NCI-H128 (cell line): ENCODE data around the gene MEGF6.

Experiments
- DNase-seq: peaks from one replicate; lab custom pipeline; 2025; ENCODE audit not compliant: unreplicated experiment; lab: John Stamatoyannopoulos, UW

Gene MEGF6

GRCh38 chr1:3506943-3507342, 104.4 kb downstream of the MEGF6 start:
- DNase-seq: no peak

GRCh38 chr1:3506041-3506440, 105.3 kb downstream of the MEGF6 start:
- no peak for DNase-seq

GRCh38 chr1:3505161-3505560, 106.1 kb downstream of the MEGF6 start:
- no peak for DNase-seq

GRCh38 chr1:3504822-3505153, 106.5 kb downstream of the MEGF6 start:
- DNase-seq: no peak

- no peak for DNase-seq
Measured at GRCh38 chr1:3504151-3504821, 107.0 kb downstream of the MEGF6 start.

- no peak for DNase-seq
Measured at GRCh38 chr1:3503525-3503886, 107.8 kb downstream of the MEGF6 start.

GRCh38 chr1:3502641-3503524, 108.4 kb downstream of the MEGF6 start:
- no peak for DNase-seq

GRCh38 chr1:3501856-3502640, 109.3 kb downstream of the MEGF6 start:
- DNase-seq: no peak

GRCh38 chr1:3501437-3501836, 109.9 kb downstream of the MEGF6 start:
- DNase-seq: no peak

- no peak for DNase-seq
Measured at GRCh38 chr1:3500265-3500835, 111.0 kb downstream of the MEGF6 start.

GRCh38 chr1:3499611-3500010, 111.7 kb downstream of the MEGF6 start:
- no peak for DNase-seq

GRCh38 chr1:3498986-3499385, 112.3 kb downstream of the MEGF6 start:
- DNase-seq: no peak

GRCh38 chr1:3498246-3498930, 112.9 kb downstream of the MEGF6 start:
- DNase-seq: no peak

- no peak for DNase-seq
Measured at GRCh38 chr1:3497521-3497920, 113.8 kb downstream of the MEGF6 start.

GRCh38 chr1:3496916-3497315, 114.4 kb downstream of the MEGF6 start:
- DNase-seq: no peak

- DNase-seq: no peak
Measured at GRCh38 chr1:3495776-3496745, 115.2 kb downstream of the MEGF6 start.

- DNase-seq: no peak
Measured at GRCh38 chr1:3494321-3495308, 116.7 kb downstream of the MEGF6 start.

- no peak for DNase-seq
Measured at GRCh38 chr1:3492545-3493246, 118.6 kb downstream of the MEGF6 start.
